RWPE1 (cell line): ENCODE results near the gene ADAM23.

Experiments used
- CTCF ChIA-PET: fragments of 350-600 bp; sonication (Branson Sonifier 250); formaldehyde crosslinking; extraction: SDS; loops from one replicate; lab custom pipeline; 2021; lab: Yijun Ruan, JAX
- POLR2A ChIA-PET: fragments of 400-600 bp; formaldehyde crosslinking; extraction: SDS; loops from one replicate; lab custom pipeline; 2020; ENCODE audit warnings: antibody characterized with exemption; ENCODE audit not compliant: low non-redundant PET; lab: Yijun Ruan, JAX
- DNase-seq: peaks from one replicate; pipeline ENCODE4 v3.0.0; 2012; ENCODE audit warnings: low spot score
- H3K27ac ChIP-seq: fragments of 450-650 bp; 2 replicates; pipeline ENCODE4 v1.5.1; 2017
- CTCF ChIP-seq: fragments of 450-650 bp; conservative IDR thresholded peaks from 2 replicates; pipeline ENCODE4 v1.5.1; 2017; ENCODE audit warnings: low read depth, mild to moderate bottlenecking

The ADAM23 gene

GRCh38 chr2:206570199-206570598, 126.9 kb downstream of the ADAM23 start:
- TF ChIP-seq CTCF, result no peak

GRCh38 chr2:206572725-206573124, 129.4 kb downstream of the ADAM23 start:
- ChIA-PET POLR2A (no interaction called here), CTCF (interaction anchor here (0.6 kb wide), 1 partner anchor 209 kb away, joined by 3 read pairs; no protein-coding TSS in a partner anchor)
- no peak for TF ChIP-seq CTCF

More at GRCh38 chr2:206570199-206570598, 126.9 kb downstream of the ADAM23 start:
- DNase-seq, result no peak
- ChIA-PET POLR2A (interaction anchor here (0.6 kb wide), 1 partner anchor 1547 kb away, joined by 7 read pairs; no protein-coding TSS in a partner anchor), CTCF (interaction anchor here (0.6 to 0.7 kb wide), 2 partner anchors 54 to 1429 kb away, joined by 3 read pairs; no protein-coding TSS in a partner anchor)
- no peak overlapping the region for H3K27ac ChIP-seq

GRCh38 chr2:206573793-206574192, 130.5 kb downstream of the ADAM23 start:
- DNase-seq, result no peak
- ChIA-PET CTCF (interaction anchor here (0.6 kb wide), 1 partner anchor 34 kb away, joined by 4 read pairs; no protein-coding TSS in a partner anchor), POLR2A (no interaction called here)
- TF ChIP-seq CTCF, result no peak
- no peak overlapping the region for H3K27ac ChIP-seq

More at GRCh38 chr2:206572725-206573124, 129.4 kb downstream of the ADAM23 start:
- DNase-seq, result no peak
- no peak overlapping the region for H3K27ac ChIP-seq

- DNase-seq, result no peak
- ChIA-PET POLR2A (interaction anchor here (0.8 kb wide), 1 partner anchor 10 kb away, joined by 4 read pairs; no protein-coding TSS in a partner anchor), CTCF (interaction anchor here (0.6 kb wide), 1 partner anchor 515 kb away, joined by 3 read pairs; no protein-coding TSS in a partner anchor)
- no peak for TF ChIP-seq CTCF
- no peak overlapping the region for H3K27ac ChIP-seq
Observed at GRCh38 chr2:206584323-206585116, 141.2 kb downstream of the ADAM23 start.

GRCh38 chr2:206585335-206585734, 142.0 kb downstream of the ADAM23 start:
- DNase-seq, result no peak
- no peak for TF ChIP-seq CTCF
- ChIA-PET POLR2A (no interaction called here), CTCF (interaction anchor here (0.6 kb wide), 1 partner anchor 516 kb away, joined by 3 read pairs; no protein-coding TSS in a partner anchor)
- no peak overlapping the region for H3K27ac ChIP-seq

- no peak overlapping the region for H3K27ac ChIP-seq
- no peak for DNase-seq
- CTCF ChIA-PET, result no interaction called here
- POLR2A ChIA-PET, result no interaction called here
- no peak for TF ChIP-seq CTCF
Observed at GRCh38 chr2:206586609-206587008, 143.3 kb downstream of the ADAM23 start.
